HepG2 (cell line): ENCODE results near the gene NUAK1. TPM values are rescaled to one million over a fixed set of nuclear protein-coding genes. Genes with fewer than 3 reads are reported as not detected.
A peak's percentile ranks its signal among the peaks of the same experiment; 100 is the strongest.

Experiments
- ATAC-seq: fragments of 200-7000 bp; cut with Tn5 transposase; 3 replicates; pipeline ENCODE4 v1.9.1; 2020; ENCODE audit warnings: mild to moderate bottlenecking, moderate library complexity
- BruUV-seq: library from RNA; stranded (reverse); fragments of 400-500 nt; replicated peaks from 2 replicates; lab custom pipeline; 2021; lab: Mats Ljungman, UMichigan
- CTCF ChIA-PET: fragments of 300-600 bp; formaldehyde crosslinking; extraction: SDS; loops from one replicate; lab custom pipeline; 2021; ENCODE audit warnings: low total read pairs, inconsistent platforms, low intra/inter-chr PET ratio; lab: Yijun Ruan, JAX
- POLR2A ChIA-PET: fragments of 350-600 bp; sonication (Branson Sonifier 250); formaldehyde crosslinking; loops from one replicate; lab custom pipeline; 2020; ENCODE audit warnings: antibody characterized with exemption, inconsistent platforms; lab: Yijun Ruan, JAX
- DNase-seq: peaks from one replicate; pipeline ENCODE4 v3.0.0-alpha.2; 2015; ENCODE audit warnings: low spot score
- FAIRE-seq: peaks from 3 replicates; lab custom pipeline; 2011; peaks lifted over from hg19 to GRCh38; lab: Jason Lieb, UNC
- H2AFZ ChIP-seq: one replicate; pipeline ENCODE4 v1.6.1; 2011; ENCODE audit warnings: low read length, inconsistent platforms
- H3K27ac ChIP-seq: fragments of 300-600 bp; 3 replicates; pipeline ENCODE4 v1.8.0; 2011; ENCODE audit warnings: mixed run types, mild to moderate bottlenecking, mixed read lengths, low read length, inconsistent platforms; ENCODE audit not compliant: insufficient read depth; ENCODE audit errors: extremely low read length
- H3K27me3 ChIP-seq, 2 experiments: fragments of 200-600 bp in 1 of 2; 2 replicates in 1 of 2; 3 replicates in 1 of 2; pipeline versions ENCODE4 v1.6.0 to v1.8.0; 2011; ENCODE audit warnings: low read length in 2 of 2, mild to moderate bottlenecking in 2 of 2, moderate library complexity in 2 of 2, inconsistent platforms in 1 of 2; ENCODE audit not compliant: insufficient read depth in 2 of 2, control insufficient read depth in 1 of 2
- H3K36me3 ChIP-seq, 2 experiments: fragments of 200-600 bp in 1 of 2; replicated peaks in 1 of 2; 2 replicates in 1 of 2; 3 replicates in 1 of 2; pipeline versions ENCODE4 v1.5.1 to v1.8.0; 2011; ENCODE audit warnings: low read length in 2 of 2, inconsistent platforms in 1 of 2; ENCODE audit not compliant: insufficient read depth in 2 of 2, control insufficient read depth in 1 of 2
- H3K4me1 ChIP-seq: 2 replicates; pipeline ENCODE4 v1.5.1; 2012; ENCODE audit warnings: low read length, inconsistent platforms; ENCODE audit not compliant: insufficient read depth
- H3K4me2 ChIP-seq: 2 replicates; pipeline ENCODE4 v1.6.0; 2011; ENCODE audit warnings: low read depth, low read length, inconsistent platforms
- H3K4me3 ChIP-seq, 3 experiments: fragments of 200-600 bp in 1 of 3; sonication (generic), shearing (Covaris generic) in 1 of 3; replicated peaks in 1 of 3; 2 replicates each; pipeline ENCODE4 v1.5.1; 2011 to 2016; ENCODE audit warnings: low read length in 3 of 3, inconsistent platforms in 2 of 3, low read depth in 2 of 3, mild to moderate bottlenecking in 2 of 3, control low read depth in 1 of 3, mixed read lengths in 1 of 3; ENCODE audit not compliant: insufficient read depth in 1 of 3
- H3K79me2 ChIP-seq: one replicate; pipeline ENCODE4 v1.6.1; 2011; ENCODE audit warnings: low read length, inconsistent platforms; ENCODE audit not compliant: insufficient read depth
- H3K9ac ChIP-seq: 2 replicates; pipeline ENCODE4 v1.6.0; 2011; ENCODE audit warnings: mild to moderate bottlenecking, low read depth, low read length, inconsistent platforms; ENCODE audit not compliant: insufficient read depth
- H3K9me3 ChIP-seq: 2 replicates; pipeline ENCODE4 v1.5.1; 2012; ENCODE audit warnings: mild to moderate bottlenecking, low read length
- H4K20me1 ChIP-seq: 2 replicates; pipeline ENCODE4 v1.6.0; 2011; ENCODE audit warnings: inconsistent platforms, mild to moderate bottlenecking, low read length, moderate library complexity; ENCODE audit not compliant: insufficient read depth
- BCL3 ChIP-seq: sonication (generic); formaldehyde crosslinking; IDR thresholded peaks from 2 replicates; pipeline ENCODE4 v1.5.1; 2020; ENCODE audit warnings: mild to moderate bottlenecking, missing genetic modification reagents, moderate library complexity
- MAFF ChIP-seq: IDR thresholded peaks from 2 replicates; pipeline ENCODE4 v1.6.1; 2011; ENCODE audit warnings: low read depth, low read length, improper control_type of control experiment
- MAFK ChIP-seq, 2 experiments: IDR thresholded peaks in 1 of 2; conservative IDR thresholded peaks in 1 of 2; 2 replicates each; pipeline ENCODE4 v1.6.1; 2011; ENCODE audit warnings: improper control_type of control experiment in 2 of 2, low read length in 2 of 2
- RAD21 ChIP-seq: fragments of 450-650 bp; formaldehyde crosslinking; IDR thresholded peaks from 2 replicates; pipeline ENCODE4 v1.5.0; 2020; ENCODE audit warnings: mild to moderate bottlenecking
- TBP ChIP-seq: sonication (generic); formaldehyde crosslinking; IDR thresholded peaks from 2 replicates; pipeline ENCODE4 v1.5.0; 2020; ENCODE audit warnings: missing genetic modification reagents
- ZNF12 ChIP-seq: sonication (generic); formaldehyde crosslinking; IDR thresholded peaks from 2 replicates; pipeline ENCODE4 v1.5.0; 2020; ENCODE audit warnings: missing genetic modification reagents
- ZNF883 ChIP-seq: sonication (generic); formaldehyde crosslinking; IDR thresholded peaks from 2 replicates; pipeline ENCODE4 v1.5.1; 2020; ENCODE audit warnings: mild to moderate bottlenecking, missing genetic modification reagents; ENCODE audit errors: not compliant biosample characterization
- in situ Hi-C: cut with HindIII; loops from 2 replicates; pipeline ENCODE4 v1.10.0; 2017; ENCODE audit warnings: low pct_unique_long_range_greater_than_20kb; ENCODE audit not compliant: extremely low pct_ligation_motif_present
- intact Hi-C: fragments of 100-400 bp; cut with micrococcal nuclease; formaldehyde crosslinking; loops from one replicate; pipeline ENCODE4 v1.10.0; 2022; ENCODE audit not compliant: unreplicated experiment
- polyA plus RNA-seq, 8 experiments: library from polyadenylated mRNA; depleted of rRNA in 3 of 8; stranded (reverse) in 7 of 8; unstranded in 1 of 8; fragments of >200 nt; fragmentation: Illumina TruSeq in 4 of 8; extraction: Trizol in 4 of 8; gene quantifications; 2 replicates each; pipeline versions ENCODE4 v1.2.1 to v1.2.3, GENCODE V29; 2011 to 2016; ENCODE audit warnings: low read depth in 4 of 8, missing spikeins in 1 of 8, mixed read lengths in 1 of 8; ENCODE audit not compliant: insufficient read depth in 1 of 8
- total RNA-seq, 5 experiments: library from RNA; depleted of rRNA; stranded (reverse); fragments of >200 nt; fragmentation: Illumina TruSeq; extraction: Trizol; gene quantifications; 2 replicates each; pipeline ENCODE4 v1.2.3, GENCODE V29; 2016; ENCODE audit warnings: low read depth in 1 of 5
- TF ChIP-seq, protein P1 (sequence below): sonication (generic); formaldehyde crosslinking; IDR thresholded peaks from 2 replicates; pipeline ENCODE4 v1.8.1; 2022; ENCODE audit warnings: low read depth, mild to moderate bottlenecking, missing genetic modification reagents

NUAK1 gene
- total and polyA plus RNA-seq, 2 of the 13 experiments (the other 11 are each of a cell fraction or from before 2014, with no cell fraction given): 1.7 to 1.9 TPM

DNA sequence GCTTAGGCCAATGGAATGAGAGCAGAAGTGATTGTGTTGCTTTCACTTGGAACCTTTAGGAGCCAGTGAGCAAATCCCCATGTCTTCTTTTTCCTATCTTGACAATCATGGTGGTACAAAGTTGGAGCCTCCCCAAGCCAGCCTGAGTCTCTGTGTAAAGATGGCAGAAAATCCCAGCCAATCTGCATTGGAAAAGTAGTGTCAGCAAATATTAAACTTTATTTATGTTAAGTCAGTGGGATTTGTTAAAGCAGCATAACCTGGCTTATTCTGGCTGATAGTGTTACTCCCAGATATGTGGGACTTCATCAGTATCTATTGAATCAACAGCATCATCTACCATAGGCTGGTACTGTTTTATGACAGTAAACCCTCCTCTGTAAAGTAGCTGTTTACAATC is 2.2 kb upstream of the NUAK1 start:
- Histone ChIP-seq H3K79me2 (no peaks in the 10 kb centered on the region), H3K9ac (no peak overlapping the region), H2AFZ (no peak overlapping the region), H3K27me3 (peaks cover 0 to 13% of the 10 kb centered on the region in 2 experiments; a peak in 2 of 5 replicates), H3K4me1 (peaks cover 32% of the 10 kb centered on the region), H3K27ac (no peak overlapping the region), H3K9me3 (no peaks in the 10 kb centered on the region), H4K20me1 (no peaks in the 10 kb centered on the region), H3K4me3 (no peak overlapping the region), H3K4me2 (no peak overlapping the region), H3K36me3 (no peaks in the 10 kb centered on the region)
- in situ Hi-C loops: loop anchor here (10.0 kb wide), 1 partner anchor 716 kb away; no protein-coding TSS in a partner anchor
- no peak for ATAC-seq
- TF ChIP-seq ZNF12 (CRISPR knock-in tag): peak; percentile 94
- TF ChIP-seq MAFF: peak; percentile 75
- TF ChIP-seq, protein P1, sequence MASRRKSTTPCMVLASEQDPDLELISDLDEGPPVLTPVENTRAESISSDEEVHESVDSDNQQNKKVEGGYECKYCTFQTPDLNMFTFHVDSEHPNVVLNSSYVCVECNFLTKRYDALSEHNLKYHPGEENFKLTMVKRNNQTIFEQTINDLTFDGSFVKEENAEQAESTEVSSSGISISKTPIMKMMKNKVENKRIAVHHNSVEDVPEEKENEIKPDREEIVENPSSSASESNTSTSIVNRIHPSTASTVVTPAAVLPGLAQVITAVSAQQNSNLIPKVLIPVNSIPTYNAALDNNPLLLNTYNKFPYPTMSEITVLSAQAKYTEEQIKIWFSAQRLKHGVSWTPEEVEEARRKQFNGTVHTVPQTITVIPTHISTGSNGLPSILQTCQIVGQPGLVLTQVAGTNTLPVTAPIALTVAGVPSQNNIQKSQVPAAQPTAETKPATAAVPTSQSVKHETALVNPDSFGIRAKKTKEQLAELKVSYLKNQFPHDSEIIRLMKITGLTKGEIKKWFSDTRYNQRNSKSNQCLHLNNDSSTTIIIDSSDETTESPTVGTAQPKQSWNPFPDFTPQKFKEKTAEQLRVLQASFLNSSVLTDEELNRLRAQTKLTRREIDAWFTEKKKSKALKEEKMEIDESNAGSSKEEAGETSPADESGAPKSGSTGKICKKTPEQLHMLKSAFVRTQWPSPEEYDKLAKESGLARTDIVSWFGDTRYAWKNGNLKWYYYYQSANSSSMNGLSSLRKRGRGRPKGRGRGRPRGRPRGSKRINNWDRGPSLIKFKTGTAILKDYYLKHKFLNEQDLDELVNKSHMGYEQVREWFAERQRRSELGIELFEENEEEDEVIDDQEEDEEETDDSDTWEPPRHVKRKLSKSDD (CRISPR knock-in tag): no peak
- TF ChIP-seq RAD21 (CRISPR knock-in tag): no peak
- TF ChIP-seq TBP (CRISPR knock-in tag): no peak
- TF ChIP-seq MAFK (conservative IDR thresholded peaks at IDR 0.05 in 1 of 2, IDR thresholded peaks at IDR 0.05 in 1 of 2; ENCODE audit: low read length in 2 of 2): peak; percentile 58 to 80; a peak in 3 of 4 replicates
- no peak for TF ChIP-seq BCL3 (CRISPR knock-in tag)
- no peak for TF ChIP-seq ZNF883 (CRISPR knock-in tag)
- FAIRE-seq: no peak
- POLR2A ChIA-PET: no interaction called here
- CTCF ChIA-PET: no interaction called here
- DNase-seq: no peak
- no TSS peak for BruUV-seq
- intact Hi-C loops: no loop called here
